WI38 (cell line): ENCODE results near the gene NOL6.

Experiments used
- H3K4me3 ChIP-seq: 2 replicates; pipeline ENCODE4 v1.5.1; 2011; ENCODE audit warnings: low read depth, mild to moderate bottlenecking, control low read depth, low read length
- CTCF ChIP-seq: IDR thresholded peaks from 2 replicates; pipeline ENCODE4 v1.5.1; 2012; ENCODE audit warnings: low read depth, mild to moderate bottlenecking, control low read depth, low read length

The NOL6 gene

GRCh38 chr9:33468215-33468730, 5.5 kb downstream of the NOL6 start:
- no peak for TF ChIP-seq CTCF
- no peak overlapping the region for H3K4me3 ChIP-seq

- no peak for TF ChIP-seq CTCF
- no peak overlapping the region for H3K4me3 ChIP-seq
Observed at GRCh38 chr9:33467526-33467925, 6.2 kb downstream of the NOL6 start.

GRCh38 chr9:33466565-33467495, 6.9 kb downstream of the NOL6 start:
- H3K4me3 ChIP-seq = no peak overlapping the region
- TF ChIP-seq CTCF = peak; percentile 99

GRCh38 chr9:33465596-33466564, 7.8 kb downstream of the NOL6 start:
- no peak overlapping the region for H3K4me3 ChIP-seq
- no peak for TF ChIP-seq CTCF

GRCh38 chr9:33465096-33465495, 8.6 kb downstream of the NOL6 start:
- TF ChIP-seq CTCF = no peak
- no peak overlapping the region for H3K4me3 ChIP-seq

GRCh38 chr9:33464045-33464636, 9.6 kb downstream of the NOL6 start:
- no peak overlapping the region for H3K4me3 ChIP-seq
- no peak for TF ChIP-seq CTCF
